Measurements from ENCODE around the gene OVOL3. TPM values are rescaled to one million over a fixed set of nuclear protein-coding genes. Genes with fewer than 3 reads are reported as not detected.
"Not testable (repeated sequence)": the region's sequence is repeated elsewhere in the genome, so short reads cannot be mapped to it uniquely, and the experiment has no call there.

The OVOL3 gene
- polyA plus RNA-seq, 3 donors from 2014 or later: not detected

DNA sequence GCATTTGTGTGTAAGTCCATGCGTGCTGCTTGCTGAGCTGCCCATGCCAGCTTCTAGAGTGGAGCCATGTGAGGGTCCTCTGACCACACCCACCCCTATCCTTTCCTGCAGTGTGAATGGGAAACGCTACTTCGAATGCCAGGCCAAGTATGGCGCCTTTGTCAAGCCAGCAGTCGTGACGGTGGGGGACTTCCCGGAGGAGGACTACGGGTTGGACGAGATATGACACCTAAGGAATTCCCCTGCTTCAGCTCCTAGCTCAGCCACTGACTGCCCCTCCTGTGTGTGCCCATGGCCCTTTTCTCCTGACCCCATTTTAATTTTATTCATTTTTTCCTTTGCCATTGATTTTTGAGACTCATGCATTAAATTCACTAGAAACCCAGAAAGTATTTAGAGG lies 14.6 kb downstream of the OVOL3 start:
- Mint-ChIP-seq H3K36me3 (peaks cover 4 to 12% (median 7%) of the 10 kb centered on the region in 3 donors), H3K4me3 (no peak overlapping the region), H3K4me1 (peaks cover 16 to 17% of the 10 kb centered on the region in 2 donors), H3K27ac (peak overlapping the region in 2 of 6 donors; percentile 37 to 39), H3K9me3 (no peaks in the 10 kb centered on the region), H3K27me3 (ENCODE audit: low read depth in 3 of 3) (peaks cover 0 to 2% (median 2%) of the 10 kb centered on the region in 3 donors)
- DNase-seq: no peak

DNA sequence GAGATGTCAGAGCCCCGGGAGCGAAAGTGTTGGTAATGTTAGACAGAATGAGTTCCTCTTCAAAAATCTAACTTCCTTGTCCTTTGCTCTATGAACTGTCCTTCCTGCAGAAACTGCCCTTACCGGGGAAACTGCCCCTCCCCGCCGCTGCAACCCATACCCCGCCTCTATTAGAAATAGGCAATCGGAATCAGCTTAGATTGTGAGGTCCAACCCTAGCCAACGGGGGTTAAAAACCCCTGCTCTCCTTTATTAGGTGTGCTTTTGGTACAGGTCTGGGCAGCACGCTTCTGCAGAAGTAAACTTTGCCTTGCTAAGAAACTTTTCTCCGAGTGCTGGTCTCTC lies 17.4 kb downstream of the OVOL3 start:
- Mint-ChIP-seq H3K4me3 (peak overlapping the region; percentile 90 to 93 (median 92)), H3K9me3 (no peaks in the 10 kb centered on the region), H3K36me3 (peaks cover 4 to 10% (median 7%) of the 10 kb centered on the region in 3 donors), H3K4me1 (peaks cover 39 to 41% of the 10 kb centered on the region in 2 donors), H3K27me3 (ENCODE audit: low read depth in 3 of 3) (peaks cover 0 to 3% (median 2%) of the 10 kb centered on the region in 3 donors), H3K27ac (peak overlapping the region; percentile 89 to 95 (median 92))
- no peak for DNase-seq

DNA sequence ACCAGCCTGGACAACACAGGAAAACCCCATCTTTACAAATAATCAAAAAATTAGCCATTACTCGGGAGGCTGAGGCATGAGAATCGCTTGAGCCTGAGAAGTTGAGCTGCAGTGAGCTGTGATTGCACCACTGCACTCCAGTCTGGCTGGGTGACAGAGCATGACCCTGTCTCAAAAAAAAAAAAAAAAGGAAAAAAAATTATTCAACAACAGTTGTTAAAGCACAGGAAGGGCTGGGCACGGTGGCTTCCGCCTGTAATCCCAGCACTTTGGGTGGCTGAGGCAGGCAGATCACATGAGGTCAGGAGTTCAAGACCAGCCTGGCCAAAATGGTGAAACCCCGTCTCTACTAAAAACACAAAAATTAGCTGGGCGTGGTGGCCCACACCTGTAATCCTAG lies 20.3 kb downstream of the OVOL3 start:
- not testable (repeated sequence) for H3K36me3 Mint-ChIP-seq; H3K27me3 Mint-ChIP-seq (ENCODE audit: low read depth in 3 of 3); H3K9me3 Mint-ChIP-seq
- H3K4me3 Mint-ChIP-seq: peak overlapping the region in 4 of 5 donors; percentile 21 to 58 (median 50)
- peaks cover 39 to 44% of the 10 kb centered on the region in 2 donors for H3K4me1 Mint-ChIP-seq
- H3K27ac Mint-ChIP-seq: peak overlapping the region; percentile 68 to 90 (median 82)
- peak; percentile 38 to 65 (median 51) for DNase-seq

DNA sequence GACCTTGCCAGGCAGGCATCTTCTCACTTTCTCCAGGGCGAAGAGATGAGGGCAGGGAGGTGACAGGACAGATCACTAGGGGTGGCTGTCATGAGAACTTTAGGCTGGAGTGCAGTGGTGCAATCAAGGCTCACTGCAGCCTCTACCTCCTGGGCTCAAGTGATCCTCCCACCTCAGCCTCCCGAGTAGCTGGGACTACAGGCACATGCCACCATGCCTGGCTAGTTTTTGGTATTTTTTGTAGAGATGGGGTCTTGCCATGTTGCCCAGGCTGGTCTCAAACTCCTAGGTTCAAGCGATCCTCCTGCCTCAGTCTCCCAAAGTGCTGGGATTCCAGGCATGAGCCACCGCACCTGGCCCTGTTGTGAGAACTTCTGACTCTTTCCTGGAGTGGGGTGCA lies 23.9 kb downstream of the OVOL3 start:
- H3K4me3 Mint-ChIP-seq, H3K27ac Mint-ChIP-seq: not testable (repeated sequence)

DNA sequence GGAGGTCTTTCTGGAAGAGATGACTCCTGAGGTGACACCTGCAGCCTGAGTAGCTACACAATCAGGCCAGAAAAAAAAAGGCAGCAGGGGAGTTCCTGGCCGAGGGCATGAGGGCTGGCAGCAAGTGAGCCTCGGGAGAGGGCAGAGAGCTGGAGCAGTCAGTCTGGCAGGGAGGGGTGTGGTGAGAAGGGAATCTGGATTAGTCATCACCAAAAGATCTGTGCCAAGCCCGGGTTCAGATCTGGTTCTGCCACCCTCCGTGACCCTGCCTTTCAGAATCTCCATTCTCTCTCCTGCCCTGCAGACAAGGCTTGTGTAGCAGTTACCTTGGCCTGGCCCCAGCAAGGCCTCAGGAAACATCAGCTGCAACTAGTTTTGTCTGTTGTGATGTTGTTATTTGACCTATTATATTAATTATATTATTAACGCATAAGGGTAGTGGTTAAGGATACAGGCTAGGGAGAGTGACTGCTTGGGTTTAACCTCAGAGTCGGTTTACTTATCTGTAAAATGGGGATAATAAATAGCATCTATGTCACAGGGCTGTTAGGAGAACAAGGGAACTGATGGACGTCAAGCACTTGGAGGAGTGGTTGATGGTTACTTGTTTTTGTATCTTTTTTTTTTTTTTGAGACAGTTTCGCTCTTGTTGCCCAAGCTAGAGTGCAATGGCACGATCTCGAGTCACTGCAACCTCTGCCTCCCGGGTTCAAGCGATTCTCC lies 26.2 kb downstream of the OVOL3 start:
- H3K4me1 Mint-ChIP-seq: peaks cover 20 to 29% of the 10 kb centered on the region in 2 donors
- no peaks in the 10 kb centered on the region for H3K9me3 Mint-ChIP-seq
- peaks cover 6 to 10% (median 8%) of the 10 kb centered on the region in 3 donors for H3K36me3 Mint-ChIP-seq
- peak overlapping the region in 1 of 6 donors; percentile 62 for H3K27ac Mint-ChIP-seq
- peak overlapping the region in 2 of 5 donors; percentile 15 to 36 for H3K4me3 Mint-ChIP-seq
- no peak for DNase-seq
- peaks cover 6 to 16% (median 10%) of the 10 kb centered on the region in 3 donors for H3K27me3 Mint-ChIP-seq (ENCODE audit: low read depth in 3 of 3)

More for the DNA sequence above, 23.9 kb downstream of the OVOL3 start:
- not testable (repeated sequence) for DNase-seq; H3K27me3 Mint-ChIP-seq (ENCODE audit: low read depth in 3 of 3); H3K36me3 Mint-ChIP-seq; H3K9me3 Mint-ChIP-seq
- peaks cover 24 to 38% of the 10 kb centered on the region in 2 donors for H3K4me1 Mint-ChIP-seq

DNA sequence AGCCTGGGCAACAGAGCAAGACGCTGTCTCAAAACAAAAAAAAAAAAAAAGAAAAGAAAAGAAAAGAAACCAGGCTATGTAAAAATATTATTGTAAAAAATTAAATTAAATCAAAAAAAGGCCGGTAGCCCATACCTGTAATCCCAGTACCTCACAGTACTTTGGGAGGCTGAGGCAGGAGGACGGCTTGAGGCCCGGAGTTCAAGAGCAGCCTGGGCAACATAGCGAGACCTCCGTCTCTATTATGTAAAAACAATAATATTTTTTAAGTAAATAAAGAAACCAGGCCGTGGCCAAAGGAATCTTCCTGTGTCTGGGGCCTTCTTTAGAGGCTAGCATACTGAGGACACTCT lies 28.2 kb downstream of the OVOL3 start:
- DNase-seq: no peak
- H3K27me3 Mint-ChIP-seq (ENCODE audit: low read depth in 3 of 3): peaks cover 6 to 16% (median 10%) of the 10 kb centered on the region in 3 donors
- H3K4me1 Mint-ChIP-seq: peaks cover 13 to 22% of the 10 kb centered on the region in 2 donors
- H3K36me3 Mint-ChIP-seq: peaks cover 10 to 16% (median 11%) of the 10 kb centered on the region in 3 donors
- H3K4me3 Mint-ChIP-seq: peak overlapping the region; percentile 94 to 97 (median 97)
- peak overlapping the region; percentile 86 to 97 (median 94) for H3K27ac Mint-ChIP-seq
- no peaks in the 10 kb centered on the region for H3K9me3 Mint-ChIP-seq

DNA sequence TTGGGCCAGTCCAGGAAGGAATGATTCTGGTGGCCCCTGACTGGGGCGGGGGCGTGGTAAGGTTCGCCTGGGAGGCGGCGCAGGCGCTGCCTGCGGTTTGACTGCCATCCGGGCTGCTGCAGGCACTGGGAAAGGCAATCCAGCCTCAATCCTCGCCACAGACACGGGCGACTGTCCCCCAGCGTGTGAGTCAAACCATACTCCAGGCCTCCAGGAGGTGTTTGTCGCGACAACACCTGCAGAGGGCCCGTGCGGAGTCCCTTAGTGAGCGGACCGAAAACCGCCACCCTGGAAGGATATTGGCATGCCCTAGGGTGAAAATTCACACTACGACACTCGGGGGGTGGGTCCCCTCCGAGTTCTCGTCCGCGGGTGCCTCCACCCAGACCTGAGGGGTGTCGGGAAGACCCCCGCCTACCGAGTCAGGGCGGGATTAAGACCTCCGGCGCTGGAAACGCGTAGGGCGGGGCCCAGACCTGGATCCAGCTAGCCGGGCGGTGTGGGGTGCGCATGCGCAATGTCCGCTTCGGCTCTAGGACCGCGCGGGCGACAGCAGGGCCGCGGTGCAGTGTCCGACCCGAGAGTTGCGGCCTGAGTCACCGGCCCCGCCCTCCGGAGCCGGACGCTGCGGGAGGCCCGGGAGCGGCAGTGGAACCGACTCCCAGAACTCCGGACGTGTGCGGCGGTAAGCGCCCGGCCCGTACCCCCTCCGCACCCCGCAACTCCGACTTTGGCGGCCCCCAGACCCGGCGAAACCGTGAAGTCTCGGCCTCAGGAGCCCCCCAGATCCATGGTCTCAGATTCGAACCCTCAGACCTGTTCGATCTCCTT lies 28.7 kb downstream of the OVOL3 start, which contains the start of gene CAPNS1:
TSS of gene CAPNS1 (plus strand) at position 594 of the 831 bp plus-strand sequence. CDS start 946 bp downstream, outside the sequence.
- Mint-ChIP-seq H3K4me1 (peaks cover 13 to 22% of the 10 kb centered on the region in 2 donors), H3K36me3 (peaks cover 10 to 19% (median 13%) of the 10 kb centered on the region in 3 donors), H3K27ac (peak within 1 kb of the TSS; percentile 86 to 97 (median 94)), H3K27me3 (ENCODE audit: low read depth in 3 of 3) (peaks cover 6 to 16% (median 10%) of the 10 kb centered on the region in 3 donors), H3K4me3 (peak within 1 kb of the TSS; percentile 94 to 97 (median 97)), H3K9me3 (no peaks in the 10 kb centered on the region)
- peak; percentile 91 for DNase-seq

DNA sequence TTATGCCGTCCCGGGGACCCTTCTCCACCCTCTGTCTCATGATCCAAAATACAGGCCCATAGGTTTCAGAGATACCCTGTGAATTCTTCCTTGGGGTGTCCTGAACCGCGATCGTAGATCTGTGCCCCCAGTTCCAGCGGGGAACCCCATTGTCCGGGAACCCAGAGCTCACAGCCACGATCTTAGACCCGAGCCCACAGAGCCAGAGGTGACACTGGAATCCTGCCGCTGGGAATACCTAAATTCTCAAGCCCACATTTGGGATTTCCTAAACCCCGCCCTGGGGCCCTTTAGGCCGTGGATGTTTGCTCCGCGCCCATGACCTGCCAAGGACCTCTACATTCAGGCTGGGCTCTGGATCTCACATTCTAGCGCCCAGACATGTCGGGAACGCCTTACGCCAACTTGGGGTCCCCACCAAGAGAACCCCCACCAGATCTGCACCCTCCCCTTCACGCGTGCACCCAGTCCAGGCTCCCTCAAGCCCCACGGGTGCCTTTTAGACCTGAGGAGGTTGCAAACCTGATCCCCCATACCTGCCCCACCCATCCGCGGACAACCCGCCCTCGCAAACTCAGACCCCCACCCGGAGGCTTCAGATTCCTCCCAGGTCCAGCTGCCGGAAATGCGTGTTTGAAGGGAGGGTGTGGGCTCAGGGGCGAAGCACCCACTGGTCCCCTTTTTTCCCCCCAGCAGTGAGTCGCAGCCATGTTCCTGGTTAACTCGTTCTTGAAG lies 29.5 kb downstream of the OVOL3 start:
- H3K36me3 Mint-ChIP-seq: peaks cover 10 to 22% (median 16%) of the 10 kb centered on the region in 3 donors
- peak overlapping the region; percentile 86 to 97 (median 94) for H3K27ac Mint-ChIP-seq
- peak overlapping the region; percentile 94 to 97 (median 97) for H3K4me3 Mint-ChIP-seq
- H3K4me1 Mint-ChIP-seq: peaks cover 13 to 22% of the 10 kb centered on the region in 2 donors
- DNase-seq: peak in 1 of 3 donors; percentile 26
- peaks cover 4 to 16% (median 10%) of the 10 kb centered on the region in 3 donors for H3K27me3 Mint-ChIP-seq (ENCODE audit: low read depth in 3 of 3)
- no peaks in the 10 kb centered on the region for H3K9me3 Mint-ChIP-seq

DNA sequence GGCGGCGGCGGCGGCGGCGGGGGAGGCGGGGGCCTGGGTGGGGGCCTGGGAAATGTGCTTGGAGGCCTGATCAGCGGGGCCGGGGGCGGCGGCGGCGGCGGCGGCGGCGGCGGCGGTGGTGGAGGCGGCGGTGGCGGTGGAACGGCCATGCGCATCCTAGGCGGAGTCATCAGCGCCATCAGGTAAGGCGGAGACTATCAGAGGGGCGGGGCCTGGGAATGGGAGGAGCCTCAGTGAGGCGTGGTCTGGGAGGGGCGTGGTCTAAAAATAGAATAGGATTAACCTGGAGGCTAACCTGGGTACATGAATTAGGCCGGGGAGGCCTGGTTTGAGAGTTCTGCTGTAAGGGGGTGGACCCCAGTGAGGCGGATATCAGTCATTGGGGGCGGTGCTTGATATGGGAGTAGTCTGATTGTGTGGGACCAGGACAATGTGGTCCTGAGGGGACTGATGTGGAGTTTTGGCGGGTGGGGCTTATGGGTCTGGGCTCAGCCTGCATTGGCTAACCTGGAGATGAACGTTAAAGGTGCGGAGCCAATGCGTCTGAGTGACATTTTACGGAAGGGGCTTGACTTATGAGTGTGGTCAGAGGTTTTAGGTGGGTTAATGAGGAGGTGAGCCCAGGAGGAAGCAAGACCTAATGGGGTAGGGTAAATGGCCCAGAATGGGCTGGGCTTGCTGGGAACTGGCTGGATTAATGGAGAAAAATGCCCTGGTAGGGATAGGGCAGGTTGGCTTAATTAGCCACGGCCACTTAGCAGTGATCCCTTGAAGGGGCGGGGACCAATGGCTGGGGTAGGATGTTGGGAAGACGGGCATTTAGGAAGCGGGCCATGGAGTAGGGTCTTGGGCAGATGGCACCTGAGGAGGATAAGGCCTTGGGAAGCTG lies 30.3 kb downstream of the OVOL3 start:
- peak overlapping the region; percentile 92 to 97 (median 94) for H3K27ac Mint-ChIP-seq
- H3K27me3 Mint-ChIP-seq (ENCODE audit: low read depth in 3 of 3): peaks cover 4 to 16% (median 10%) of the 10 kb centered on the region in 3 donors
- H3K36me3 Mint-ChIP-seq: peaks cover 11 to 27% (median 16%) of the 10 kb centered on the region in 3 donors
- DNase-seq: peak; percentile 85 to 86 (median 86)
- no peaks in the 10 kb centered on the region for H3K9me3 Mint-ChIP-seq
- H3K4me3 Mint-ChIP-seq: peak overlapping the region; percentile 94 to 97 (median 97)
- H3K4me1 Mint-ChIP-seq: peaks cover 13 to 22% of the 10 kb centered on the region in 2 donors

DNA sequence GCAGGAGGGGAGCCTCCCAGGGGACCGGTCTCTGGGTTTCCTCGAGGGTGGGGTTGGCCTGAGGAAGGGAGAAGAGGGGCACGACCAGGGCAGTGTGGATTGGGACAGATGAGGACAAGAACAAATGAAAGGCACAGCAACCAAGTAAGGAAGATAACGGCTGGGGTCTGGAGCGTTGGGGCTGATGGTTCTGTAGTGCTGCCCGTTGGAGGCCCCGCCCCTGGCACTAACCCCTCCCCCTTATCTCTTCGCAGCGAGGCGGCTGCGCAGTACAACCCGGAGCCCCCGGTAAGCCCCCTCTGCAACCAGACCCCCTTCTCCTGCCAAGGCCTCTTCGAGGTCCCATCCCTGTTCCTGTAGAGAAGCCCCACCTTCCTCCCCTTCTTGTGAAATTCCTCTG lies 31.1 kb downstream of the OVOL3 start:
- Mint-ChIP-seq H3K36me3 (peaks cover 16 to 34% (median 17%) of the 10 kb centered on the region in 3 donors), H3K4me3 (peak overlapping the region in 2 of 5 donors; percentile 94 to 97), H3K9me3 (no peaks in the 10 kb centered on the region), H3K27ac (peak overlapping the region in 4 of 6 donors; percentile 60 to 95 (median 88)), H3K4me1 (peaks cover 13 to 21% of the 10 kb centered on the region in 2 donors), H3K27me3 (ENCODE audit: low read depth in 3 of 3) (peaks cover 7 to 16% (median 10%) of the 10 kb centered on the region in 3 donors)
- no peak for DNase-seq

DNA sequence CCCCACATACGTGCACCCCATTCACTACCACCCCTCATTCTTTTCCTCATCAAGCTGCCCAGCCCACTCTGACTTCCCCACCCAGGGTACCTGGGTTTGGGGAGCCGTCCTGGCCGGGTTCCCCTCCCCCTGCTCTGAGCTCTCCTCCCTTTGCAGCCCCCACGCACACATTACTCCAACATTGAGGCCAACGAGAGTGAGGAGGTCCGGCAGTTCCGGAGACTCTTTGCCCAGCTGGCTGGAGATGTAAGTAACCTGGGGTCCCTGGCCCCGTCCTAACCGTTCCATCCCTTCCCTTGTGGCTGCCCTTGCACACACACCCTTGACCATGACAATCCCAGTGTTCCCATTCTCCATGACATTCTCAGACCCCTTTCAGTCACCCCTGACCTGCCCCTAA lies 31.6 kb downstream of the OVOL3 start:
- no peak for DNase-seq
- Mint-ChIP-seq H3K4me1 (peaks cover 13 to 21% of the 10 kb centered on the region in 2 donors), H3K9me3 (no peaks in the 10 kb centered on the region), H3K36me3 (peaks cover 19 to 36% (median 19%) of the 10 kb centered on the region in 3 donors), H3K27me3 (ENCODE audit: low read depth in 3 of 3) (peaks cover 9 to 16% (median 10%) of the 10 kb centered on the region in 3 donors), H3K27ac (peak overlapping the region in 3 of 6 donors; percentile 20 to 71 (median 69)), H3K4me3 (peak overlapping the region in 3 of 5 donors; percentile 14 to 48 (median 24))

DNA sequence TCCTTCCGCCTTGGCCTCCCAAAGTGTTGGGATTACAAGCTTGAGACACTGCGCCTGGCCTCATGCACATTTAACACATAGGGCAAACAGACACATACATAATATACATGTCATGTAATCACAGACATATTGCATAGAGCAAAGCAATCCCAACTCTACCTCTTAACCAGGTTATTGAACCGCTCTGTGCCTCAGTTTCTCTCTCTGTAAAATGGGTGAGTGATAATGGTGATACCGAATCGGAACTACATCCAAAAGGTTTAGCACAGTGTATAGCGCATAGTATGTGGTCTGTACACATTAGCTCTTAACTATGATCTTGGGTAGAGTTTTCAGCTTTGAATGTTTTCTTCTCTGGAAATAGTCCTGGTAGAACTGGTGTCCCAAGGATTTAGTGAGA lies 33.7 kb downstream of the OVOL3 start:
- Mint-ChIP-seq H3K9me3 (no peaks in the 10 kb centered on the region), H3K4me3 (no peak overlapping the region), H3K4me1 (peaks cover 16 to 18% of the 10 kb centered on the region in 2 donors), H3K27ac (no peak overlapping the region), H3K36me3 (peaks cover 19 to 46% (median 29%) of the 10 kb centered on the region in 3 donors), H3K27me3 (ENCODE audit: low read depth in 3 of 3) (peaks cover 6 to 13% (median 9%) of the 10 kb centered on the region in 3 donors)
- no peak for DNase-seq
